Stimulated activated naive B cell treated with anti-CD40 and anti-IgM and Interleukin-4, amounts not matched to agents 10 μg/mL and 1 μg/mL and 100 μg/mL, for 72 hours (primary cell): ENCODE measurements around the gene SMPD4.
A peak's percentile ranks its signal among the peaks of the same experiment; 100 is the strongest.
"Not testable (repeated sequence)": the region's sequence is repeated elsewhere in the genome, so short reads cannot be mapped to it uniquely, and the experiment has no call there.

ENCODE experiments used
- ATAC-seq, 2 donors: fragments of 150-1000 bp; cut with Tn5 transposase; replicated peaks; 2 replicates each; pipeline ENCODE4 v1.10.0; 2021; ENCODE audit warnings: moderate library complexity in 1 of 2
- DNase-seq: peaks from one replicate; pipeline ENCODE4 v3.0.0; 2021
- H3K27ac Mint-ChIP-seq: one replicate; pipeline ENCODE4 v1.8.0; 2022; ENCODE audit warnings: mild to moderate bottlenecking, mixed read lengths
- H3K27me3 Mint-ChIP-seq, 2 donors: one replicate each; pipeline ENCODE4 v1.8.0; 2022; ENCODE audit warnings: mixed read lengths in 2 of 2
- H3K36me3 Mint-ChIP-seq, 2 donors: one replicate each; pipeline ENCODE4 v1.8.0; 2022; ENCODE audit warnings: mixed read lengths in 2 of 2, mild to moderate bottlenecking in 1 of 2
- H3K4me1 Mint-ChIP-seq, 2 donors: one replicate each; pipeline ENCODE4 v1.8.0; 2022; ENCODE audit warnings: mixed read lengths in 2 of 2, mild to moderate bottlenecking in 1 of 2
- H3K4me3 Mint-ChIP-seq, 2 donors: one replicate each; pipeline ENCODE4 v1.8.0; 2022; ENCODE audit warnings: mild to moderate bottlenecking in 2 of 2, mixed read lengths in 2 of 2, moderate library complexity in 1 of 2
- H3K9me3 Mint-ChIP-seq, 2 donors: one replicate each; pipeline ENCODE4 v1.8.0; 2022; ENCODE audit warnings: mixed read lengths in 2 of 2, mild to moderate bottlenecking in 1 of 2

Gene SMPD4

GRCh38 chr2:130157354-130157753, 24.0 kb downstream of the SMPD4 start:
- DNase-seq: peak; percentile 38
- peak overlapping the region in 1 of 2 donors; percentile 21 for H3K4me3 Mint-ChIP-seq
- H3K27ac Mint-ChIP-seq: peak overlapping the region; percentile 93
- H3K9me3 Mint-ChIP-seq, H3K27me3 Mint-ChIP-seq: not testable (repeated sequence)
- peaks cover 55 to 74% of the 10 kb centered on the region in 2 donors for H3K36me3 Mint-ChIP-seq
- ATAC-seq: peak; percentile 54 to 57
- peaks cover 30 to 43% of the 10 kb centered on the region in 2 donors for H3K4me1 Mint-ChIP-seq

- H3K4me1 Mint-ChIP-seq: peaks cover 30 to 43% of the 10 kb centered on the region in 2 donors
- H3K27ac Mint-ChIP-seq: peak overlapping the region; percentile 25
- peaks cover 56 to 74% of the 10 kb centered on the region in 2 donors for H3K36me3 Mint-ChIP-seq
- no peaks in the 10 kb centered on the region for H3K27me3 Mint-ChIP-seq
- ATAC-seq (no peak), DNase-seq (no peak)
- no peak overlapping the region for H3K4me3 Mint-ChIP-seq
- H3K9me3 Mint-ChIP-seq: peaks cover 0 to 4% of the 10 kb centered on the region in 2 donors
These were observed 24.8 kb downstream of the SMPD4 start for GRCh38 chr2:130156624-130157004.

- H3K4me3 Mint-ChIP-seq, H3K27me3 Mint-ChIP-seq, H3K9me3 Mint-ChIP-seq, ATAC-seq, DNase-seq: not testable (repeated sequence)
- peak overlapping the region; percentile 83 for H3K27ac Mint-ChIP-seq
- H3K36me3 Mint-ChIP-seq: peaks cover 52 to 68% of the 10 kb centered on the region in 2 donors
- peaks cover 29 to 43% of the 10 kb centered on the region in 2 donors for H3K4me1 Mint-ChIP-seq
These were observed 25.3 kb downstream of the SMPD4 start for GRCh38 chr2:130155956-130156623.

GRCh38 chr2:130154773-130155765, 26.3 kb downstream of the SMPD4 start:
- DNase-seq (no peak), ATAC-seq (no peak)
- Mint-ChIP-seq H3K27me3 (no peaks in the 10 kb centered on the region), H3K36me3 (peaks cover 50 to 70% of the 10 kb centered on the region in 2 donors), H3K4me1 (peaks cover 23 to 39% of the 10 kb centered on the region in 2 donors), H3K27ac (peak overlapping the region; percentile 14), H3K4me3 (no peak overlapping the region), H3K9me3 (peaks cover 0 to 4% of the 10 kb centered on the region in 2 donors)

GRCh38 chr2:130154423-130154770, 27.0 kb downstream of the SMPD4 start:
- peaks cover 19 to 33% of the 10 kb centered on the region in 2 donors for H3K4me1 Mint-ChIP-seq
- not testable (repeated sequence) for H3K4me3 Mint-ChIP-seq

GRCh38 chr2:130153721-130154422, 27.5 kb downstream of the SMPD4 start:
- not testable (repeated sequence) for DNase-seq, H3K27me3 Mint-ChIP-seq, H3K27ac Mint-ChIP-seq, H3K4me3 Mint-ChIP-seq, ATAC-seq, H3K9me3 Mint-ChIP-seq
- Mint-ChIP-seq H3K4me1 (peaks cover 18 to 28% of the 10 kb centered on the region in 2 donors), H3K36me3 (peaks cover 47 to 61% of the 10 kb centered on the region in 2 donors)

More at GRCh38 chr2:130154423-130154770, 27.0 kb downstream of the SMPD4 start:
- not testable (repeated sequence) for H3K27me3 Mint-ChIP-seq, H3K27ac Mint-ChIP-seq, DNase-seq, H3K9me3 Mint-ChIP-seq, ATAC-seq
- peaks cover 47 to 66% of the 10 kb centered on the region in 2 donors for H3K36me3 Mint-ChIP-seq

GRCh38 chr2:130152816-130153595, 28.4 kb downstream of the SMPD4 start:
- H3K4me3 Mint-ChIP-seq: no peak overlapping the region
- H3K4me1 Mint-ChIP-seq: peaks cover 16 to 24% of the 10 kb centered on the region in 2 donors
- peaks cover 0 to 4% of the 10 kb centered on the region in 2 donors for H3K9me3 Mint-ChIP-seq
- ATAC-seq (no peak), DNase-seq (no peak)
- H3K36me3 Mint-ChIP-seq: peaks cover 42 to 52% of the 10 kb centered on the region in 2 donors
- H3K27ac Mint-ChIP-seq: no peak overlapping the region
- H3K27me3 Mint-ChIP-seq: no peaks in the 10 kb centered on the region

- not testable (repeated sequence) for H3K27ac Mint-ChIP-seq, DNase-seq, H3K9me3 Mint-ChIP-seq, ATAC-seq, H3K4me3 Mint-ChIP-seq, H3K27me3 Mint-ChIP-seq
- H3K36me3 Mint-ChIP-seq: peaks cover 35 to 45% of the 10 kb centered on the region in 2 donors
- H3K4me1 Mint-ChIP-seq: peaks cover 9 to 17% of the 10 kb centered on the region in 2 donors
These were observed 29.1 kb downstream of the SMPD4 start for GRCh38 chr2:130152136-130152815.

GRCh38 chr2:130151145-130151512, 30.3 kb downstream of the SMPD4 start:
- H3K27ac Mint-ChIP-seq, ATAC-seq, H3K27me3 Mint-ChIP-seq, DNase-seq, H3K9me3 Mint-ChIP-seq, H3K4me1 Mint-ChIP-seq, H3K4me3 Mint-ChIP-seq: not testable (repeated sequence)
- H3K36me3 Mint-ChIP-seq: peaks cover 27 to 37% of the 10 kb centered on the region in 2 donors

- H3K9me3 Mint-ChIP-seq: no peaks in the 10 kb centered on the region
- H3K36me3 Mint-ChIP-seq: peaks cover 23 to 33% of the 10 kb centered on the region in 2 donors
- H3K4me3 Mint-ChIP-seq: no peak overlapping the region
- DNase-seq: no peak
- peaks cover 5% of the 10 kb centered on the region in 2 donors for H3K4me1 Mint-ChIP-seq
- H3K27ac Mint-ChIP-seq: peak overlapping the region; percentile 37
- no peak for ATAC-seq
- peaks cover 7 to 10% of the 10 kb centered on the region in 2 donors for H3K27me3 Mint-ChIP-seq
These were observed 30.9 kb downstream of the SMPD4 start for GRCh38 chr2:130150181-130151144.

- ATAC-seq, H3K9me3 Mint-ChIP-seq, DNase-seq, H3K4me3 Mint-ChIP-seq, H3K27ac Mint-ChIP-seq: not testable (repeated sequence)
- H3K27me3 Mint-ChIP-seq: peaks cover 8 to 24% of the 10 kb centered on the region in 2 donors
- peaks cover 4 to 17% of the 10 kb centered on the region in 2 donors for H3K4me1 Mint-ChIP-seq
- H3K36me3 Mint-ChIP-seq: peaks cover 12 to 21% of the 10 kb centered on the region in 2 donors
These were observed 32.9 kb downstream of the SMPD4 start for GRCh38 chr2:130148515-130148914.

- H3K9me3 Mint-ChIP-seq, H3K36me3 Mint-ChIP-seq: not testable (repeated sequence)
- Mint-ChIP-seq H3K27ac (peak within 1 kb of the TSS; percentile 87), H3K27me3 (peaks cover 16 to 33% of the 10 kb centered on the region in 2 donors), H3K4me1 (peaks cover 8 to 20% of the 10 kb centered on the region in 2 donors), H3K4me3 (peak within 1 kb of the TSS; percentile 81 to 83)
- DNase-seq (peak; percentile 39), ATAC-seq (peak; percentile 84 to 88)
These were observed 36.4 kb downstream of the SMPD4 start, which contains the start of gene CCDC74B for GRCh38 chr2:130145006-130145414. Gene CCDC74B (minus strand): TSS chr2:130145112. CDS start chr2:130144996, 116 bp downstream.
